ENCODE measurements around the gene FSTL4. TPM values are rescaled to one million over a fixed set of nuclear protein-coding genes. Genes with fewer than 3 reads are reported as not detected.

FSTL4 gene
- total and polyA plus RNA-seq, 2 of the 4 experiments (the other 2 are of a cell fraction) = 0.18 TPM; not detected in 1

GRCh38 chr5:133496631-133497030 is 115.7 kb downstream of the FSTL4 start:
- Histone ChIP-seq H4K5ac (ENCODE audit: low read depth, low read length) (no peak overlapping the region), H3K4me3 (ENCODE audit: insufficient read depth, low read depth, low read length) (no peak overlapping the region), H3K56ac (ENCODE audit: extremely low read depth, insufficient read depth, low read length) (no peak overlapping the region), H2AK5ac (ENCODE audit: low read depth, low read length) (no peak overlapping the region), H2BK120ac (ENCODE audit: low read depth, low read length) (no peak overlapping the region), H3K4me2 (ENCODE audit: low read depth, low read length) (no peak overlapping the region), H3K9me1 (ENCODE audit: insufficient read depth, low read length) (no peaks in the 10 kb centered on the region), H4K20me1 (ENCODE audit: insufficient read depth, low read length) (no peaks in the 10 kb centered on the region), H3K14ac (replicated peaks; ENCODE audit: low read depth, low read length) (no peak overlapping the region), H2AK9ac (replicated peaks; ENCODE audit: low read depth, low read length, poor library complexity) (no peak overlapping the region), H3K4ac (ENCODE audit: low read depth, low read length) (no peak overlapping the region), H3K79me1 (ENCODE audit: low read depth in 1 of 2, low read length in 2 of 2) (no peaks in the 10 kb centered on the region), H2AFZ (replicated peaks; ENCODE audit: low read length, poor library complexity) (no peak overlapping the region), H3K18ac (ENCODE audit: low read depth, low read length) (no peak overlapping the region), H2BK20ac (ENCODE audit: low read depth, low read length) (no peak overlapping the region), H3K36me3 (ENCODE audit: control insufficient read depth, insufficient read depth, low read length) (no peaks in the 10 kb centered on the region), H4K8ac (ENCODE audit: low read depth in 2 of 2, low read length in 2 of 2) (no peak overlapping the region), H3K9me3 (ENCODE audit: control insufficient read depth, insufficient read depth, low read length) (no peaks in the 10 kb centered on the region), H2BK15ac (ENCODE audit: low read depth, low read length) (no peak overlapping the region), H3K27ac (ENCODE audit: insufficient read depth, low read length) (no peak overlapping the region), H3K4me1 (ENCODE audit: control insufficient read depth, insufficient read depth, low read length) (no peaks in the 10 kb centered on the region), H3K27me3 (ENCODE audit: control insufficient read depth, insufficient read depth, low read length) (peaks cover 6% of the 10 kb centered on the region; the same call in 1 of the 2 replicates), H2BK5ac (ENCODE audit: low read depth, low read length, poor library complexity, severe bottlenecking) (no peak overlapping the region), H3K9ac (ENCODE audit: low read depth, low read length) (no peak overlapping the region), H4K91ac (ENCODE audit: insufficient read depth, low read depth, low read length) (no peak overlapping the region), H3K23ac (ENCODE audit: low read depth, low read length) (no peak overlapping the region)
- dilution Hi-C loops (cut with HindIII; ENCODE audit: low sequenced_read_pairs, unreplicated experiment) = no loop called here
- intact Hi-C loops (cut with micrococcal nuclease) = no loop called here
- no peak for ATAC-seq (ENCODE audit: low read depth)
- no peak for TF ChIP-seq MXI1 (IDR thresholded peaks at IDR 0.05; ENCODE audit: borderline replicate concordance, low read depth, low read length)
- no peak for TF ChIP-seq NFE2L2 (IDR thresholded peaks at IDR 0.05; ENCODE audit: low read depth, low read length)
- no peak for TF ChIP-seq RAD21 (IDR thresholded peaks at IDR 0.05; ENCODE audit: low read length)
- TF ChIP-seq FOS (IDR thresholded peaks at IDR 0.05; ENCODE audit: low read depth, low read length) = no peak
- no peak for TF ChIP-seq CTCF (conservative IDR thresholded peaks at IDR 0.05; ENCODE audit: low read depth, low read length)
- TF ChIP-seq RCOR1 (IDR thresholded peaks at IDR 0.05; ENCODE audit: insufficient replicate concordance, low read length) = no peak
- TF ChIP-seq MAZ (IDR thresholded peaks at IDR 0.05; ENCODE audit: borderline replicate concordance, low read depth, low read length) = no peak
- TF ChIP-seq POLR2A (IDR thresholded peaks at IDR 0.05; ENCODE audit: low read depth, low read length) = no peak
- no peak for TF ChIP-seq MAFK (IDR thresholded peaks at IDR 0.05; ENCODE audit: low read depth, low read length)
- TF ChIP-seq USF2 (IDR thresholded peaks at IDR 0.05; ENCODE audit: low read depth, low read length) = no peak
- TF ChIP-seq CHD1 (IDR thresholded peaks at IDR 0.05; ENCODE audit: low read depth, low read length) = no peak
- TF ChIP-seq SMC3 (IDR thresholded peaks at IDR 0.05; ENCODE audit: low read depth, low read length) = no peak
- TF ChIP-seq RFX5 (IDR thresholded peaks at IDR 0.05; ENCODE audit: low read depth, low read length) = no peak
- no peak for TF ChIP-seq CEBPB (IDR thresholded peaks at IDR 0.05; ENCODE audit: low read depth, low read length)
- no peak for TF ChIP-seq BHLHE40 (IDR thresholded peaks at IDR 0.05; ENCODE audit: low read depth, low read length)
- TF ChIP-seq ELK1 (IDR thresholded peaks at IDR 0.05; ENCODE audit: borderline replicate concordance, low read depth, low read length) = no peak
- in situ Hi-C loops (cut with MboI; ENCODE audit: low sequenced_read_pairs) = no loop called here
- no peak for DNase-seq
- 35% methylated on average over 5 of the region's 7 CpGs; no CpG with 5 or more reads in 1 of the 2 experiments for whole genome bisulfite sequencing, 2 experiments (ENCODE audit: extremely low coverage in 2 of 2, insufficient read length in 1 of 2)
- CTCF ChIA-PET = interaction anchor here (0.6 kb wide), 1 partner anchor 133 kb away, joined by 3 read pairs; no protein-coding TSS in a partner anchor
- BruUV-seq (replicated peaks) = no TSS peak
- POLR2A ChIA-PET (ENCODE audit: unreplicated experiment) = no interaction called here

All from IMR-90 (cell line).